Measurements from ENCODE around the gene AUP1.
"Not testable (repeated sequence)": the region's sequence is repeated elsewhere in the genome, so short reads cannot be mapped to it uniquely, and the experiment has no call there.

Gene AUP1

GRCh38 chr2:74566754-74567085, 37.2 kb upstream of the AUP1 start:
- POLR2A ChIA-PET (ENCODE audit: low non-redundant PET), result no interaction called here
- no peak for DNase-seq (ENCODE audit: low spot score)
- H3K27ac ChIP-seq, result peak overlapping the region; percentile 55; the same call in 1 of the 2 replicates
- no peak for TF ChIP-seq CTCF (conservative IDR thresholded peaks at IDR 0.05; ENCODE audit: low read depth)
- CTCF ChIA-PET, result interaction anchor here (1.1 kb wide), 1 partner anchor 83 kb away, joined by 5 read pairs; the partner anchor contains the start of genes CCDC142 and TTC31

GRCh38 chr2:74566076-74566753, 36.7 kb upstream of the AUP1 start:
- no peak for DNase-seq (ENCODE audit: low spot score)
- POLR2A ChIA-PET (ENCODE audit: low non-redundant PET), result no interaction called here
- CTCF ChIA-PET, result interaction anchor here (0.7 to 1.1 kb wide), 3 partner anchors 34 to 310 kb away, joined by 3 to 5 read pairs (median 3); partner anchors contain the start of genes CCDC142 and TTC31
- H3K27ac ChIP-seq, result peak overlapping the region; percentile 55; the same call in 1 of the 2 replicates
- no peak for TF ChIP-seq CTCF (conservative IDR thresholded peaks at IDR 0.05; ENCODE audit: low read depth)

- CTCF ChIA-PET, result no interaction called here
- H3K27ac ChIP-seq, result no peak overlapping the region
- DNase-seq (ENCODE audit: low spot score), result peak; percentile 43
- POLR2A ChIA-PET (ENCODE audit: low non-redundant PET), result no interaction called here
- no peak for TF ChIP-seq CTCF (conservative IDR thresholded peaks at IDR 0.05; ENCODE audit: low read depth)
Observed at GRCh38 chr2:74564222-74564621, 34.7 kb upstream of the AUP1 start.

- ChIA-PET CTCF (interaction anchor here (0.7 kb wide), 1 partner anchor 25 kb away, joined by 3 read pairs; no protein-coding TSS in a partner anchor), POLR2A (ENCODE audit: low non-redundant PET) (no interaction called here)
- H3K27ac ChIP-seq, result no peak overlapping the region
- TF ChIP-seq CTCF (conservative IDR thresholded peaks at IDR 0.05; ENCODE audit: low read depth), result no peak
- DNase-seq (ENCODE audit: low spot score), result no peak
Observed at GRCh38 chr2:74562126-74562775, 32.7 kb upstream of the AUP1 start.

GRCh38 chr2:74561022-74561421, 31.5 kb upstream of the AUP1 start:
- CTCF ChIA-PET, result interaction anchor here (0.6 kb wide), 1 partner anchor 355 kb away, joined by 3 read pairs; no protein-coding TSS in a partner anchor
- DNase-seq (ENCODE audit: low spot score); H3K27ac ChIP-seq; POLR2A ChIA-PET (ENCODE audit: low non-redundant PET): not testable (repeated sequence)

GRCh38 chr2:74560591-74560990, 31.1 kb upstream of the AUP1 start:
- CTCF ChIA-PET, result interaction anchor here (0.6 kb wide), 1 partner anchor 356 kb away, joined by 3 read pairs; no protein-coding TSS in a partner anchor
- DNase-seq (ENCODE audit: low spot score), result no peak
- H3K27ac ChIP-seq, result no peak overlapping the region
- no peak for TF ChIP-seq CTCF (conservative IDR thresholded peaks at IDR 0.05; ENCODE audit: low read depth)
- POLR2A ChIA-PET (ENCODE audit: low non-redundant PET), result no interaction called here

- no peak overlapping the region for H3K27ac ChIP-seq
- no peak for TF ChIP-seq CTCF (conservative IDR thresholded peaks at IDR 0.05; ENCODE audit: low read depth)
- POLR2A ChIA-PET (ENCODE audit: low non-redundant PET), result no interaction called here
- DNase-seq (ENCODE audit: low spot score), result no peak
- CTCF ChIA-PET, result interaction anchor here (0.7 kb wide), 1 partner anchor 61 kb away, joined by 3 read pairs; no protein-coding TSS in a partner anchor
Observed at GRCh38 chr2:74559912-74560311, 30.4 kb upstream of the AUP1 start.

Measured in RWPE1 (cell line).